IMR-90 (cell line): ENCODE results near the gene IGIP.

Source experiments
- CTCF ChIP-seq: conservative IDR thresholded peaks from 2 replicates; pipeline ENCODE4 v1.5.1; 2012; ENCODE audit warnings: mild to moderate bottlenecking, low read depth, low read length, improper control_type of control experiment
- MAZ ChIP-seq: IDR thresholded peaks from 2 replicates; pipeline ENCODE4 v1.6.1; 2012; ENCODE audit warnings: low read depth, mild to moderate bottlenecking, low read length, improper control_type of control experiment, moderate library complexity, borderline replicate concordance
- RCOR1 ChIP-seq: IDR thresholded peaks from 2 replicates; pipeline ENCODE4 v1.6.1; 2012; ENCODE audit warnings: mild to moderate bottlenecking, low read length, improper control_type of control experiment; ENCODE audit not compliant: insufficient replicate concordance

GRCh38 chr5:140126315-140127012 lies 727 bp downstream of the IGIP start:
- no peak for TF ChIP-seq CTCF
- no peak for TF ChIP-seq MAZ
- TF ChIP-seq RCOR1, result no peak
